Panc1 (cell line): Measurements from ENCODE around the gene DPEP2. TPM values are rescaled to one million over a fixed set of nuclear protein-coding genes. Genes with fewer than 3 reads are reported as not detected.

Source experiments
- ATAC-seq: fragments of 200-7000 bp; cut with Tn5 transposase; 2 replicates; pipeline ENCODE4 v1.9.1; 2020; ENCODE audit warnings: mild to moderate bottlenecking, moderate library complexity
- BruUV-seq: library from RNA; stranded (reverse); fragments of 400-500 nt; replicated peaks from 2 replicates; lab custom pipeline; 2021; lab: Mats Ljungman, UMichigan
- CTCF ChIA-PET: fragments of 300-600 bp; sonication (Branson Sonifier 250); formaldehyde crosslinking; loops from one replicate; lab custom pipeline; 2022; ENCODE audit warnings: antibody characterized with exemption; lab: Charles Lee
- POLR2A ChIA-PET: fragments of 300-600 bp; sonication (Branson Sonifier 250); formaldehyde crosslinking; loops from one replicate; lab custom pipeline; 2022; ENCODE audit warnings: antibody characterized with exemption; lab: Charles Lee
- DNase-seq: peaks from one replicate; pipeline ENCODE4 v3.0.0-alpha.2; 2010; ENCODE audit warnings: low read depth, low spot score
- H3K27ac ChIP-seq: 2 replicates; pipeline ENCODE4 v1.5.1; 2011; ENCODE audit warnings: mild to moderate bottlenecking, low read length, inconsistent platforms
- H3K27me3 ChIP-seq: fragments of 200-500 bp; sonication (Bioruptor generic); 2 replicates; pipeline ENCODE4 v1.6.0; 2014; ENCODE audit warnings: low read length, inconsistent platforms; ENCODE audit not compliant: control insufficient read depth, insufficient read depth
- H3K36me3 ChIP-seq: fragments of 200-500 bp; sonication (Bioruptor generic); 2 replicates; pipeline ENCODE4 v1.5.1; 2014; ENCODE audit warnings: inconsistent platforms, mild to moderate bottlenecking, low read length, moderate library complexity; ENCODE audit not compliant: control insufficient read depth, insufficient read depth
- H3K4me1 ChIP-seq: 2 replicates; pipeline ENCODE4 v1.5.1; 2011; ENCODE audit warnings: inconsistent platforms, mild to moderate bottlenecking, low read length, moderate library complexity; ENCODE audit not compliant: control insufficient read depth, insufficient read depth
- H3K4me3 ChIP-seq, 2 experiments: 2 replicates each; pipeline ENCODE4 v1.5.1; 2011 to 2012; ENCODE audit warnings: low read depth in 2 of 2, low read length in 2 of 2, mild to moderate bottlenecking in 2 of 2, inconsistent platforms in 1 of 2, moderate library complexity in 1 of 2
- H3K9me3 ChIP-seq: fragments of 200-500 bp; sonication (Bioruptor generic); 2 replicates; pipeline ENCODE4 v1.5.1; 2014; ENCODE audit warnings: low read depth, mild to moderate bottlenecking, inconsistent platforms, low read length, moderate library complexity; ENCODE audit not compliant: control insufficient read depth, insufficient read depth
- POLR2AphosphoS5 ChIP-seq: IDR thresholded peaks from 2 replicates; pipeline ENCODE4 v1.6.1; 2012; ENCODE audit warnings: mild to moderate bottlenecking, low read depth, low read length, moderate library complexity
- SIN3A ChIP-seq: IDR thresholded peaks from 2 replicates; pipeline ENCODE4 v1.6.1; 2012; ENCODE audit warnings: low read depth, mild to moderate bottlenecking, low read length, moderate library complexity, borderline replicate concordance; ENCODE audit not compliant: insufficient read depth
- TCF7L2 ChIP-seq: IDR thresholded peaks from 2 replicates; pipeline ENCODE4 v1.6.1; 2011; ENCODE audit warnings: mild to moderate bottlenecking, low read depth, low read length, inconsistent platforms
- in situ Hi-C: cut with HindIII; loops from 2 replicates; pipeline ENCODE4 v1.10.0; 2016; ENCODE audit warnings: low sequenced_read_pairs, low pct_unique_long_range_greater_than_20kb
- intact Hi-C: fragments of 100-400 bp; cut with micrococcal nuclease; formaldehyde crosslinking; loops from one replicate; pipeline ENCODE4 v1.10.0; 2022; ENCODE audit not compliant: unreplicated experiment
- total RNA-seq: library from RNA; stranded (reverse); gene quantifications from one replicate; pipeline ENCODE4 v1.2.1, GENCODE V29; 2021; ENCODE audit not compliant: unreplicated experiment
- TF ChIP-seq, protein P1 (sequence below): fragments of 450-650 bp; IDR thresholded peaks from 2 replicates; pipeline ENCODE4 v1.5.1; 2017; ENCODE audit warnings: mild to moderate bottlenecking
- TF ChIP-seq, protein P2 (sequence below), 2 experiments: IDR thresholded peaks; 2 replicates each; pipeline ENCODE4 v1.6.1; 2011 to 2012; ENCODE audit warnings: low read depth in 2 of 2, control low read depth in 1 of 2, low read length in 1 of 2, mild to moderate bottlenecking in 1 of 2, moderate library complexity in 1 of 2; ENCODE audit not compliant: insufficient read depth in 1 of 2

Gene DPEP2
- total RNA-seq, 1 experiment from 2014 or later, result not detected

DNA sequence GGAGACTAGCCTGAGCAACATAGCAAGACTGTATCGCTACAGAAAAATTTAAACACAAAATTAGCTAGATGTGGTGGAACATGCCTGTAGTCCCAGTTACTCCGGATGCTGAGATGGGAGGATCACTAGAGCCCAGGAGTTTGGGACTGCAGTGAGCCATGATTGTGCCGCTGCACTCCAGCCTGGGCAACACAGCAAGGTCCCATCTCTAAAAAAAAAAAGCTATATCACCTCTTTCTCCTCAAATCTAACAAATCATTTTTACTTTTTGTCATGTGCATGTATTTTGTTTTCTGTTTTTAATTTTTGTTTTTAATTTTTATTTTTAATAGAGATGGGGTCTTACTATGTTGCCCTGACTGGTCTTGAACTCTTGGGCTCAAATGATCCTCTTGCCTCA, 29.7 kb upstream of the DPEP2 start:
- ATAC-seq (no peak), DNase-seq (no peak)
- no peak overlapping the region for H3K4me3 ChIP-seq
- H3K4me1 ChIP-seq, result no peaks in the 10 kb centered on the region
- in situ Hi-C loops (no loop called here), intact Hi-C loops (no loop called here)
- no TSS peak for BruUV-seq
- H3K27ac ChIP-seq, result no peak overlapping the region
- TF ChIP-seq, protein P1, sequence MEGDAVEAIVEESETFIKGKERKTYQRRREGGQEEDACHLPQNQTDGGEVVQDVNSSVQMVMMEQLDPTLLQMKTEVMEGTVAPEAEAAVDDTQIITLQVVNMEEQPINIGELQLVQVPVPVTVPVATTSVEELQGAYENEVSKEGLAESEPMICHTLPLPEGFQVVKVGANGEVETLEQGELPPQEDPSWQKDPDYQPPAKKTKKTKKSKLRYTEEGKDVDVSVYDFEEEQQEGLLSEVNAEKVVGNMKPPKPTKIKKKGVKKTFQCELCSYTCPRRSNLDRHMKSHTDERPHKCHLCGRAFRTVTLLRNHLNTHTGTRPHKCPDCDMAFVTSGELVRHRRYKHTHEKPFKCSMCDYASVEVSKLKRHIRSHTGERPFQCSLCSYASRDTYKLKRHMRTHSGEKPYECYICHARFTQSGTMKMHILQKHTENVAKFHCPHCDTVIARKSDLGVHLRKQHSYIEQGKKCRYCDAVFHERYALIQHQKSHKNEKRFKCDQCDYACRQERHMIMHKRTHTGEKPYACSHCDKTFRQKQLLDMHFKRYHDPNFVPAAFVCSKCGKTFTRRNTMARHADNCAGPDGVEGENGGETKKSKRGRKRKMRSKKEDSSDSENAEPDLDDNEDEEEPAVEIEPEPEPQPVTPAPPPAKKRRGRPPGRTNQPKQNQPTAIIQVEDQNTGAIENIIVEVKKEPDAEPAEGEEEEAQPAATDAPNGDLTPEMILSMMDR, result no peak
- H3K9me3 ChIP-seq, result no peaks in the 10 kb centered on the region
- CTCF ChIA-PET, result no interaction called here
- no peaks in the 10 kb centered on the region; the same call in 1 of the 2 replicates for H3K36me3 ChIP-seq
- POLR2A ChIA-PET, result no interaction called here
- H3K27me3 ChIP-seq, result no peaks in the 10 kb centered on the region

DNA sequence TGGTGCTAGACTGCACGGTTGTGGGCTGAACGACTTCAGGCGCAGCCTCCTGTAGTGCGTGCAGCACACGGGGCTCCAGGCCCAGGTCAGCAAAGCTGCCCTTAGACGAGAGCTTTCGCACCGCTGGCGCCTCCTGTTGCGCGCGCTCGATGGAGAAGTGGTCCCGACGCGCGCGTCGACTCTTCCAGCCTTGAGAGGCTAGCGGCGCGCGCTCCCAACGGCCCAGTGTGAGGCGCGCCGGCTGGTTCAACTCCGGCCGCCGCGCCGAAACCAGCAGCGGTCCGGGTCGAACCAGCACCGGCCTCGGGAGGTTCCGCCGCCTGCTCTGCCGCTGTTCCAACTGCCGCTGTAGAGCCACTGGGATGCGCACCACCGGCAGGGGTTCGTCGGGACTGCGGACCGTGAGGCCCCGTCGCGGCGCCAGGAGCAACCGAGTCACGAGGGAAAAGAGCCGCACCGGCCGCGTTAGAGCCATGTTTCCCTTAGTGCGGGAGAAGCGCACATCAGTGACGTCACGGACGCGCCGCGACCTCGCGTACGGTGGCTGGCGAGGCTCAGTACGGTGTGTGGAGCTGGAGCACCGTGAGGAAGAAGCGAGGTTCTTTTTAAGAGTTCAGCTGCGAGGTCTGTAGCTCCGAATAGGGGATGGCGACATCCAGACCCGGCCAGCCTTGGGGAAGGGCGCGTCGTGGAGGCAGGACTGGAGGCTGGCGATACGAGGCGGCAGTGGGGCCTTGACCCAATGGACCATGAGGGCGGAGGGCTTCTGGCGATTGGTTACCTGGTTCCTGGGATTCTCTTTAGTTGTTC, 23.6 kb upstream of the DPEP2 start, which contains the start of the genes DDX28 and DUS2:
Gene DDX28, minus strand, starts transcription at position 505 of the 810 bp plus-strand sequence. Its CDS starts 30 bp downstream, at position 475.
Gene DUS2, plus strand, starts transcription at position 557 of the 810 bp plus-strand sequence. CDS start 14,740 bp downstream, outside the sequence.
- TF ChIP-seq, protein P2, sequence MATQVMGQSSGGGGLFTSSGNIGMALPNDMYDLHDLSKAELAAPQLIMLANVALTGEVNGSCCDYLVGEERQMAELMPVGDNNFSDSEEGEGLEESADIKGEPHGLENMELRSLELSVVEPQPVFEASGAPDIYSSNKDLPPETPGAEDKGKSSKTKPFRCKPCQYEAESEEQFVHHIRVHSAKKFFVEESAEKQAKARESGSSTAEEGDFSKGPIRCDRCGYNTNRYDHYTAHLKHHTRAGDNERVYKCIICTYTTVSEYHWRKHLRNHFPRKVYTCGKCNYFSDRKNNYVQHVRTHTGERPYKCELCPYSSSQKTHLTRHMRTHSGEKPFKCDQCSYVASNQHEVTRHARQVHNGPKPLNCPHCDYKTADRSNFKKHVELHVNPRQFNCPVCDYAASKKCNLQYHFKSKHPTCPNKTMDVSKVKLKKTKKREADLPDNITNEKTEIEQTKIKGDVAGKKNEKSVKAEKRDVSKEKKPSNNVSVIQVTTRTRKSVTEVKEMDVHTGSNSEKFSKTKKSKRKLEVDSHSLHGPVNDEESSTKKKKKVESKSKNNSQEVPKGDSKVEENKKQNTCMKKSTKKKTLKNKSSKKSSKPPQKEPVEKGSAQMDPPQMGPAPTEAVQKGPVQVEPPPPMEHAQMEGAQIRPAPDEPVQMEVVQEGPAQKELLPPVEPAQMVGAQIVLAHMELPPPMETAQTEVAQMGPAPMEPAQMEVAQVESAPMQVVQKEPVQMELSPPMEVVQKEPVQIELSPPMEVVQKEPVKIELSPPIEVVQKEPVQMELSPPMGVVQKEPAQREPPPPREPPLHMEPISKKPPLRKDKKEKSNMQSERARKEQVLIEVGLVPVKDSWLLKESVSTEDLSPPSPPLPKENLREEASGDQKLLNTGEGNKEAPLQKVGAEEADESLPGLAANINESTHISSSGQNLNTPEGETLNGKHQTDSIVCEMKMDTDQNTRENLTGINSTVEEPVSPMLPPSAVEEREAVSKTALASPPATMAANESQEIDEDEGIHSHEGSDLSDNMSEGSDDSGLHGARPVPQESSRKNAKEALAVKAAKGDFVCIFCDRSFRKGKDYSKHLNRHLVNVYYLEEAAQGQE (IDR thresholded peaks at IDR 0.05; ENCODE audit: insufficient read depth in 1 of 2, low read depth in 2 of 2, low read length in 1 of 2), result peak in 1 of 2 experiments; percentile 75; a peak in 1 of 4 replicates
- TF ChIP-seq SIN3A, result 0 out of 2 replicates have a peak, but pooled peaks have one; percentile 69
- TF ChIP-seq TCF7L2, result no peak
- peak; percentile 90 for TF ChIP-seq POLR2AphosphoS5
- TF ChIP-seq, protein P1, result no peak
- intact Hi-C loops, result no loop called here
- H3K27ac ChIP-seq, result peak within 1 kb of the TSS; percentile 94
- peaks cover 8% of the 10 kb centered on the region for H3K36me3 ChIP-seq
- H3K9me3 ChIP-seq, result no peaks in the 10 kb centered on the region
- peak within 1 kb of the TSS; percentile 91 to 93 for H3K4me3 ChIP-seq
- CTCF ChIA-PET, result interaction anchor here (0.6 kb wide), 1 partner anchor 17 kb away, joined by 4 read pairs; no protein-coding TSS in a partner anchor
- POLR2A ChIA-PET, result interaction anchor here (0.7 kb wide), 1 partner anchor 10 kb away, joined by 4 read pairs; no protein-coding TSS in a partner anchor
- H3K27me3 ChIP-seq, result no peaks in the 10 kb centered on the region
- peak; percentile 55 for DNase-seq
- in situ Hi-C loops, result no loop called here
- no TSS peak for BruUV-seq
- ATAC-seq, result peak; percentile 94
- peaks cover 5% of the 10 kb centered on the region for H3K4me1 ChIP-seq
